ENCODE measurements around the gene USP30. TPM values are rescaled to one million over a fixed set of nuclear protein-coding genes. Genes with fewer than 3 reads are reported as not detected.

Gene USP30
- total RNA-seq, 2 donors from 2014 or later, result 10.4 to 21.0 TPM

DNA sequence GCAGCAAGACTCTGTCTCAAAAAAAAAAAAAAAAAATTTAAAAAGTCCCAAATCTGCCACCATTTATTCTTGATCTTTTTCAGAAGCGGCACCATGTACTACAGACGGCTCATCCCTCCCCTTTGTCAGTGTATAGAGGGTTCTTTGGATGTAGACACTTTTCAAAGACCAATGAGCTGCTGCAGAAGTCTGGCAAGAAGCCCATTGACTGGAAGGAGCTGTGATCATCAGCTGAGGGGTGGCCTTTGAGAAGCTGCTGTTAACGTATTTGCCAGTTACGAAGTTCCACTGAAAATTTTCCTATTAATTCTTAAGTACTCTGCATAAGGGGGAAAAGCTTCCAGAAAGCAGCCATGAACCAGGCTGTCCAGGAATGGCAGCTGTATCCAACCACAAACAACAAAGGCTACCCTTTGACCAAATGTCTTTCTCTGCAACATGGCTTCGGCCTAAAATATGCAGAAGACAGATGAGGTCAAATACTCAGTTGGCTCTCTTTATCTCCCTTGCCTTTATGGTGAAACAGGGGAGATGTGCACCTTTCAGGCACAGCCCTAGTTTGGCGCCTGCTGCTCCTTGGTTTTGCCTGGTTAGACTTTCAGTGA is 57.5 kb downstream of the USP30 start:
- peaks cover 0 to 11% of the 10 kb centered on the region in 2 donors for H3K36me3 Mint-ChIP-seq
- H3K27ac Mint-ChIP-seq, result no peak overlapping the region
- DNase-seq (ENCODE audit: low spot score in 2 of 2) (no peak), ATAC-seq (no peak)
- H3K9me3 Mint-ChIP-seq, result no peaks in the 10 kb centered on the region

DNA sequence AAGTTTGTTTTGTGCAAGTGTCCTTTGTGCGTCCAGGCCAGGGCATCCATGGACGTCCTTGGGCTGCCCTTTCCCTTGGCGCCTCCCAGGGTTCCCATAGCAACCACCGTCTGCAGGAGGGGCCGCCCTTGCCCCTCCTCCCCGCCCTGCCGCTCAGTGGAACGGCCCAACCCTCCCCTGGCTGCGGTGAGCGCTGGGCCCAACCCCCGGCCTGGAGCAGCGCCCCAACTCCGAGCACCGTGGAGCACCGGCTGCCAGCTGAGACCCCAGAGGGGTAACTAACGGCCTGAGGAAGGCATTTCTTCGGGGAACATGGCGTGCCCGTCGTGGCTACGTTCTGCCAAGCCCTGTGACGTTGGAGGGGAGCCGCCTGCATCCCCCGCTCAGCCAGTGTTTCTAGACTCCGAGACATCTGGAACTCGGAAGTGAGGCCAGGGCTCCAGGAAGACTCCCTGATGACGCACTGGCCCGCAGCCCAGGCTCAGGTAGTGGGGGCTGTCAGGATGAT is 58.7 kb downstream of the USP30 start:
- Mint-ChIP-seq H3K27ac (peak overlapping the region; percentile 68 to 85), H3K36me3 (peaks cover 0 to 11% of the 10 kb centered on the region in 2 donors), H3K9me3 (no peaks in the 10 kb centered on the region)
- DNase-seq (ENCODE audit: low spot score in 2 of 2) (peak; percentile 47 to 59), ATAC-seq (peak; percentile 85 to 90)

DNA sequence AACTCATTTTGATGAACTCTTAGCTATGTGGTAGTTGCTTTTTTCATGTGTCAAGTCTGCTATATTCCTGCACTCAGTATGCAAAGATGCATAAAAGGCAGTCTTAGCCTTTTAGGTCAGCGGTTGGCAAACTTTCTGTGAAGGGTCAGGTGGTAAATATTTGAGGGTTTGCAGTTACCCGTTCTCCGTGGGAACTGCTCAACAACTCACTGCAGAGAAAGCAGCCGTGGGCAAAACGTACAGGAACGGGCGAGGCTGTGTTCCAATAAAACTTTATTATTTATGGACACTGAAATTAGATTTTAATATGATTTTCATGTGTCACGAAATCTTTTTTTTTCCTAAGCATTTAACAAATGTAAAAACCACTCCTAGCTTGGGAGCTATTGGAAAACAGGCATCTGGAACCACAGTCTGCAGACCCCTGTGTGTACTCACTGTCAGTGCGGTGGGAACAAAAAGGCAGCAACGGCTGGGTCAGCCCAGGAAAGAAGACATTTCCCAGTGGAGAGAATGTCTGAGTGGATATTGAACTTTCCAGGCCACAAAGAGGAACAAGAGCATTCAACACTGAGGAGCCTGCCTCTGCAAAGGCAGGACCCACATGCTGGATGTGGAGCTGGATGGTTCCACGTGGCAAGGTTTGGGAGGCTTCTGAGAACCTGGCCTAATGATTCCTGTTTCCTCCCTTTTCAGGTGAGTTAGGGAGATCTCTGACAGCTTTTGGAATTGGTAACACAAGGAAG is 60.5 kb downstream of the USP30 start:
- H3K36me3 Mint-ChIP-seq, result peaks cover 0 to 7% of the 10 kb centered on the region in 2 donors
- ATAC-seq (no peak), DNase-seq (ENCODE audit: low spot score in 2 of 2) (no peak)
- no peaks in the 10 kb centered on the region for H3K9me3 Mint-ChIP-seq
- H3K27ac Mint-ChIP-seq, result no peak overlapping the region

DNA sequence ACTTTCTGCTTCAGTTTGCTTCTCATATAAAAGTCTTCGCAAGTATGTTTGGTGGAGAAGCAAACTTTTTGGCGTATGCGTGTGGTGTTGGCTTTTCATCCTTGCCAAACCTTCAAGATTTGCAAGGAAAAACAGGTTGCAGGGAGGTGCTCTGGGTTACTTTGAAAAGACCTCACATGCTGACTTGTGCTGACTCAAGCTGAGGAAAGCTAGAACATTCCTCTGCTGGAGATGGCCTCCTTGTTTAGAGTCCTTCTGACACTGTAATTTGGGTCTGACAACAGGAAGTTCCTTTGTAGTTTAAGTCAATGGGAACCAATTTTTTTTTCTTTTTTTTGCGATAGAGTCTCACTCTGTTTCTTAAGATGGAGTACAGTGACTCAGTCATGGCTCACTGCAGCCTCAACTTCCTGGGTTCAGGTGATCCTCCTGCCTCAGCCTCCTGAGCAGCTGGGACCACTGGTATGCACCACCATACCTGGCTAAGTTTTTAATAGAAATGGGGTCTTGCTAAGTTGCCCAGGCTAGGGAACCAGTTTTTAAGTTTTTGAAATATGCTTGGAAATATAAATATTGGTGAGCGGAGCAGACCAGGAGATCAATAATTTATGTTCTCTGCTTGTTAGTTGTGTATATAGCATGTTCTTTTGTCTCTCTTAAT is 61.4 kb downstream of the USP30 start:
- Mint-ChIP-seq H3K36me3 (peaks cover 0 to 5% of the 10 kb centered on the region in 2 donors), H3K27ac (no peak overlapping the region), H3K9me3 (no peaks in the 10 kb centered on the region)
- DNase-seq (ENCODE audit: low spot score in 2 of 2), result no peak
- no peak for ATAC-seq

DNA sequence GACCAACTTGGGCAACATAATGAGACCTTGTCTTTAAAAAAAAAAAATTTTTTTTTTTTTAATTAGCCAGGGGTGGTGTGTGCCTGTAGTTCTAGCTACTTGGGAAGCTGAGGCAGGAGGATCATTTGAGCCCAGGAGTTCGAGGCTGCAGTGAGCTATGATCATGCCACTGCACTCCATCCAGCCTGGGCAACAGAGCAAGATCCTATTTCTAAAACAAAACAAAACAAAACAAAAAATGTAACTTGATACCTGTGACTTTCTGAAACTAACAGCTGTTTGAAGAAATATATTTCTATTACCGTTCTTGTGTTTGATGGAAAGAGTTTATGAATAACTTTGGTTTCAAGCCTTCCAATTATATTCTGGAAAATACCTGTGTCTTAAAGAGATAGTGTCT is 62.3 kb downstream of the USP30 start:
- Mint-ChIP-seq H3K9me3 (no peaks in the 10 kb centered on the region), H3K36me3 (peaks cover 0 to 5% of the 10 kb centered on the region in 2 donors), H3K27ac (peak overlapping the region in 1 of 2 donors; percentile 26)
- DNase-seq (ENCODE audit: low spot score in 2 of 2) (no peak), ATAC-seq (no peak)

DNA sequence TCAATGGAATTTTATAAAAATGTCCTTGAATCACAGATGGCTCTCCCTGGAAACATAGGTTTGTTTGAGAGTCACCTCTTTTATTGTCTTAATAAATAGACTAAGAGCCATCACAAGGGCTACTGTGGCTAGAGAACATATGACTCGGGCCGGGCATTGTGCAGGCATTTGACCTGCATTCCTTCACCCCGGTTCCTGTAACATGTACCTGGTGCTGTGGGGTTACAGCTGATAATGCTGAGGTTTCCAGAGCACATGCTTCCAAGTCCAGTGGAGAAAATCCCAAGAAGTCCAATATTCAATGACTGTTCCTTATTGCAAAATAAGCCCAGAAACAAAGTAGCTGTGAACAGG is 63.0 kb downstream of the USP30 start:
- Mint-ChIP-seq H3K36me3 (peaks cover 0 to 5% of the 10 kb centered on the region in 2 donors), H3K27ac (no peak overlapping the region), H3K9me3 (no peaks in the 10 kb centered on the region)
- DNase-seq (ENCODE audit: low spot score in 2 of 2), result no peak
- no peak for ATAC-seq

DNA sequence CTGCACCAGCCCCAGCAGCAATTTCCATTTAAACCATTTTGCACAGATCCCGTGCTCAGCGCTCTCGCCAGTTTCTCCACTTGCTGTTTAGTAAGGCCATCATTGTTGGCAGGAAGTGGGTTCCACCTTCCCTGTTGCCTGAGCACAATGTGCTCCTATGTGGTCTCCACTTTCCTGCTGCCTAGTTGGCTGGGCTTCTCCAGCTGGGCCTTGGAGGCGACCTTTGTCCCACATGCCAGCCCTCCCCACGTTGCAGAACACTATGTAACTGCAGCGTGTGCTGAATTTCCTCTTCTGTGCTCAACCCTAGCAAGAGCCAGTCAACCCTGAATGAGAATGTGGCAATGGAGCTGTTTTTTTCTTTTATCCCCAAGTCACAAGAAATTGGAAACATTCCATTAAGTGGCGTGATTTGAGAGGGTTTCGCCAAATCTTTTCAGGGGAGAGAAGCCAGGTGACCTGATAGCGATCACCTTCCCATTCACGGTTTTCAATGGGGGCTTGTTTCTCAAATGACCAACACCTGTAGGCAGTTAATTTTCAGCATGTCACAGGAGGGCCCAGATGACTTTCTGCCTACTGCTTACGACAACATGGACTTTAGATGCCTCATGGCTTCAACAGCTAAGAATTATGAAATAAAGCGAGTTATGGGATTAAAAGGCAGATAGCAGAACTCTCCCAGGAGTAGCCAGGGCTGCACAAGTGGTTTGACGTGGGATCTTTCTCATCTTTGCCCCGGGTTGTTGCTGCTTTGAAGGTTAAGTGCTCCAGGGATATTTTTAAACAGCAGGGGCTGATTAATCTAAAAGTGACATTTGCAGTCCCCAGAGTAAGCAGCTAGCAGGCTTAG is 63.6 kb downstream of the USP30 start, which contains the start of gene ACACB:
TSS of gene ACACB (plus strand) at position 830 of the 853 bp plus-strand sequence. CDS start 22,819 bp downstream, outside the sequence.
- peaks cover 0 to 5% of the 10 kb centered on the region in 2 donors for H3K36me3 Mint-ChIP-seq
- ATAC-seq (no peak), DNase-seq (ENCODE audit: low spot score in 2 of 2) (no peak)
- no peak within 1 kb of the TSS for H3K27ac Mint-ChIP-seq
- no peaks in the 10 kb centered on the region for H3K9me3 Mint-ChIP-seq

DNA sequence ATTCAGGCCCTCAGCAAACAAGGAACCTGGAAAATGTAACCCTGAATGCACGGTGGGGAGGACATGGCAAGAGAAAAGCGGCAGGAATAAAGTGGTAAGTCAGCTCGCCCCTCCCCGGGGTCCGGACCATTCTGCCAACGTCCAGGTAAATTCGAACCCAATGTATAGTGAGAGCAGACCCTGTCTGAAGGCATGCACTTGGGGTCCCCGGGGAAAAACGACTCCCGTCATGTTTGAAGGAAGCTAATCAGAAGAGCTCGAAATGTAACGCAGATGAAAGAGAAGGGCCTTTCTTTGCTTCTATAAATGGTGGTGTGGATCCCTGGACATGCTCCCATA is 64.2 kb downstream of the USP30 start:
- ATAC-seq, result no peak
- Mint-ChIP-seq H3K9me3 (no peaks in the 10 kb centered on the region), H3K27ac (no peak overlapping the region), H3K36me3 (peaks cover 0 to 5% of the 10 kb centered on the region in 2 donors)
- DNase-seq (ENCODE audit: low spot score in 2 of 2), result no peak

DNA sequence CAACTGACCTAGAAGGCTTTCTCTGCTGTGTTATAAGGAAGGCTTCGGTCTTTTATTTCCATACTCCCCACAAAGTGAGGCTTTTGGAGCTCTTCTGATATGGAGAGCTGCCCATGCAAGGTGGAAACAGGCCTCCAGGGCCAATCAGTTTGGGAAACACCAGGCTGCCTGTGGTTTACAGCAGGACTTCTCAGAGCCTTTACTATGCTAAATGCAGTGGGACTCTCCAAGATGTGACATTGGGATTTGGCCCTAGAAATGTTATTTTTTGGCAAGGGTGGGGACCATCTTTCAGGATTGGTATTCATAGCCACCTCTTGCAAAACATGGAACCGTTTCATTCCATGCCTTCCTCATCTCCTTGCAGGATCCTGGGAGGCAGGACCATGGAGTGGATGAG is 67.7 kb downstream of the USP30 start:
- no peak for DNase-seq (ENCODE audit: low spot score in 2 of 2)
- no peak for ATAC-seq
- Mint-ChIP-seq H3K36me3 (no peaks in the 10 kb centered on the region), H3K9me3 (no peaks in the 10 kb centered on the region), H3K27ac (no peak overlapping the region)

DNA sequence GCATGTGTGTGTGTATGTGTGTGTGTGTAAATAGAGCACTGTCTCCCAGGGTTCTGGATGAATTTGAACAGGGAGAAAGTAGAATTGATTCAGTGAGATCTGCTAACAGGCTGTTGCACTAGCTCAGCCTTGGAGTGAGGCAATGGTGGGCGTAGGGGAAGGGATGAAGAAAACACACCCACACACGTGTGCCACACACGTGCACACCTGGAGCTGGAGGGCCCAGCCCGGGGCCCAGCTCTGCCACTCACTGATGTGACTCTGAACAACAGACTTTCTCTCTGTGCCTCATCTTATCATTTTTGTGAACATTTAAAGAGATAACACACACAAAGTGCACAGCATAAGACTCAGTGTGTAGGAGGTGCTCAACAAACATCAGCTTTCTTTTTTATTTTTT is 68.2 kb downstream of the USP30 start:
- ATAC-seq (no peak), DNase-seq (ENCODE audit: low spot score in 2 of 2) (no peak)
- H3K36me3 Mint-ChIP-seq, result no peaks in the 10 kb centered on the region
- no peak overlapping the region for H3K27ac Mint-ChIP-seq
- no peaks in the 10 kb centered on the region for H3K9me3 Mint-ChIP-seq

DNA sequence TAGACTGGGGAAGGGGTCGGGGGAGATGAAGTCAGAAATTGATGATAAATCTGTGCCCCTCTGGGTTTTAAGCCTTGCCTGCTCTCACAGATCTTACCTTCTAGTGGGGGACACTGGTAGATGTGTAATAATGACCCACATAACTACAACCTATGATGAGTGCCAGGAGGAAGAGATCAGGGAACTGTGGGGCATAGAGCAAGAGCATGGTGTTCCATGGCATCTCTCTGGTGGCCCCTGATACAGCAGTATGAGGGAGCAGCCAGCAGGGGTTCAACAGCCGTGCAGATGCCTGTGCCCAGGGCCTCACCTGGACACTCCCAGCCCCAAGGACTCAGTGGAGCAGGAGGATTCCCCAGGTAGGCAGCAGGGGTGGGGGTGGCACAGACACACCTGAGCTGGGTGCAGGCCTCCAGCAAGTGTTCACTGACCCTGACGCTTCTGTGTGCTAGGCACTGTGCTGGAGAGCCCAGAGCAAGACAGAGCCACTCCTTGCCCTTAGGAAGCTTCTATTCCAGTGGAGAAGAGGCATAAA is 69.0 kb downstream of the USP30 start:
- DNase-seq (ENCODE audit: low spot score in 2 of 2) (no peak), ATAC-seq (no peak)
- Mint-ChIP-seq H3K36me3 (no peaks in the 10 kb centered on the region), H3K9me3 (no peaks in the 10 kb centered on the region), H3K27ac (no peak overlapping the region)

DNA sequence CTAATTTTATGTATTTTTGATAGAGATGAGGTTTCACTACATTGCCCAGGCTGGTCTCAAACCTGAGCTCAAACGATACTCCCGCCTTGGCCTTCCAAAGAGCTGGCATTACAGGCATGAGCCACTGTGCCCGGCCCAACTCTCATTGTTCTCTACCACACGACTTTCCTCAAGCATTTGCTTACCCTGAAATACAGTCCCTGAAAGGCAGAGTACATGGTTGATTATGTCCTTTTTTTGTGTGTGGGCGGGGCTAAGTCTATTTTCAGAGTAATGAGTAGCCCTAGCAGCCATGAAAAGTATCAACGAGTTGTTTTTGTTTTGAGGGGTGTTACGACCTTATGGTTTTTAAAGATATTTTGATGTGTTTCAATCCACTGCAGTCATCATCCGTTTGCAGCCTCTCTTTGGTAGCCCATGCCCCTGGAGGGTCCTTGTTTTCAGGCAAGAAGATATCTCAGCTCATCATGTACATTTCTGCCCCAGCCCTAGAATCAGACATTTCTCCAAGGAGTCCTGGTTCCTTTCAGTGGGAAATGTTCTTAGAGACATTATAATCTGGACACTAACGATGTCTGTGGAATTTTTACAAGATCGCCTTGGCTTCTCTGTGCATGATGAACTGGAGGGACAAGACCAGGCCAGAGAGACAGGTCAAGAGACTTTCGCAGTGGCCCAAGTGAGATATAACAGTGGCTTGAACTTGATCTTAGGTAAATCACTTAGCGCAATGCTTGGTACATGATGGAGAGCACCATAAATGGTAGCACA is 72.7 kb downstream of the USP30 start:
- no peaks in the 10 kb centered on the region for H3K36me3 Mint-ChIP-seq

DNA sequence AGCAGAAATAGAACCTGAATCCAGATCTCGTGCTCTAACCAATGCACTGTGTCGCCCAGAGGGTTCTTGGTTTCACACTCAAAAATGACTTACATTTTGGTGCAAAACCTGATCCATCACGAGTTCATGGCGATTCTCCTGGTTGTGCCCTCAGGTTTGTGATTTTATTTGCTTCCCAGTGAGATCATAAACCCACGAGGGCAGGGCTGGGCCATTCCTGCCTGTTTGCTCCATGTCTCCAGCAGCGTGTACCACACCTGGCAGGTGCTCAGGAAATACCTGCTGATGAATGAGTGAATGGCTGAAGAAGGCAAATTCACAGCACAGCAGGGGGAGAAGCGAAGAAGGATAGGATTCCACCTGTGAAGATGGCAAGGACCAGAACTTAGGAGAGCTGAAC is 73.4 kb downstream of the USP30 start:
- DNase-seq (ENCODE audit: low spot score in 2 of 2), result no peak
- Mint-ChIP-seq H3K9me3 (no peaks in the 10 kb centered on the region), H3K36me3 (no peaks in the 10 kb centered on the region), H3K27ac (no peak overlapping the region)
- no peak for ATAC-seq

More for the DNA sequence above, 72.7 kb downstream of the USP30 start:
- DNase-seq (ENCODE audit: low spot score in 2 of 2) (no peak), ATAC-seq (no peak)
- no peaks in the 10 kb centered on the region for H3K9me3 Mint-ChIP-seq
- no peak overlapping the region for H3K27ac Mint-ChIP-seq

DNA sequence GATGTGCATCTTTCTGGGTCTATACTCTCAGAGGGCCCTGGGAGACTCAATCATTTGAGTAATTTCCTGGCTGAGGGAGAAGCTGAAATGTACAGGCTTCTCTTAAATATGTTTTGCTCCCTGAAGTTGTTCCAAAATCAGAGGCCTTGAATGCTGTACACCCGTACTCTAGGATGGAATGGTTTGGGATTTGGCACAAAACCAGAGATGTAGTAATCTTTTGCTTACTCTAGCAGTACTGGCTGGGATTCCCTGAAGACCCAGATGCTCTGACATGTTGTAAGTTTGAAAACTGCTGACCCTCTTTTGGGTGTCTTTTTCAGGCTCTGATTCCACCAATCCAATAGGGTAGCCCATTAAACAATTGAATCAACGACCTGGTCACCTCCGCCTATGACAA is 74.4 kb downstream of the USP30 start:
- Mint-ChIP-seq H3K36me3 (no peaks in the 10 kb centered on the region), H3K9me3 (no peaks in the 10 kb centered on the region), H3K27ac (no peak overlapping the region)
- DNase-seq (ENCODE audit: low spot score in 2 of 2) (no peak), ATAC-seq (no peak)

DNA sequence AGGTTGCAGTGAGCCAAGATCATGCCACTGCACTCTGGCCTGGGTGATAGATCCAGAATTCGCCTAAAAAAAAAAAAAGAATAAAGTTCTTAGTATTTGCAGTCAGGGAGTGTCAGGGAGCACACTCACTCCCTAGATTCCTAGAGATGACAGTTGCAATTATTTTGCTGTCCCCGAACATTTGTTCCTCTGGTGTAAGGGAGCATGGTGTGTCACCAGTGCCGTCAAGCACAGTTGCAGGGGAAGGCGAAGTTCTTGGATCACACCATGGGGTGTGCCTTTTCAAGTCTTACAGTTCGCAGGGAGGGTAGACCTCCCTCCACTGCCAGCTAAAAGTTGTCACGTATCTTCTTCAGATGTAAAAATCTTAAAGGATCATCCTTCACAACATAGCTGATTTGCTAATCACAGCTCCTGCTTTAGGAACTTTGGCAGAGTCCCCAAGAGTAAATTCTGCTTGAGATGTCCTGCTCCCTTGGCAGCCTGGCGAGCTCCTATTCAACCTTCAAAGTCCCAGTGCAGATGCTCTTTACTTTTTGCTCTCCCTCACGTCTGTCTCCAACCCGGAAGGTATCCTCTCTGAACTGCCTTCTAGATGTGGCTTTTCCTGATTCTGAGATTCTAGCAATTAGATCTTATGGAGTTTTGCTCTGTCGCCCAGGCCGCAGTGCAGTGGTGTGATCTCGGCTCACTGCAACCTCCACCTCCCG is 75.3 kb downstream of the USP30 start:
- Mint-ChIP-seq H3K9me3 (no peaks in the 10 kb centered on the region), H3K36me3 (no peaks in the 10 kb centered on the region), H3K27ac (no peak overlapping the region)
- ATAC-seq (no peak), DNase-seq (ENCODE audit: low spot score in 2 of 2) (no peak)

All from activated naive CD4-positive, alpha-beta T cell treated with anti-CD3 and anti-CD28 coated beads, Interleukin-2, amount 50 U/mL, for 72 hours (primary cell).